ENCODE measurements around the gene ING5.

GRCh38 chr2:241772063-241772499 is 70.2 kb downstream of the ING5 start:
- TF ChIP-seq OSR1 (CRISPR knock-in tag; IDR thresholded peaks at IDR 0.05): no peak
- TF ChIP-seq ZFP3 (CRISPR knock-in tag; IDR thresholded peaks at IDR 0.05): no peak
- no peak for TF ChIP-seq ZNF70 (CRISPR knock-in tag; IDR thresholded peaks at IDR 0.05)
- TF ChIP-seq PATZ1 (CRISPR knock-in tag; IDR thresholded peaks at IDR 0.05; ENCODE audit: borderline replicate concordance): no peak
- no peak for TF ChIP-seq CSRNP3 (CRISPR knock-in tag; IDR thresholded peaks at IDR 0.05)
- TF ChIP-seq ZFP30 (CRISPR knock-in tag; IDR thresholded peaks at IDR 0.05): no peak
- TF ChIP-seq ESRRG (CRISPR knock-in tag; IDR thresholded peaks at IDR 0.05): no peak
- TF ChIP-seq CREB5 (CRISPR knock-in tag; IDR thresholded peaks at IDR 0.05; ENCODE audit: low read depth): no peak
- no peak for TF ChIP-seq TSHZ2 (CRISPR knock-in tag; IDR thresholded peaks at IDR 0.05)
- TF ChIP-seq SNAI2 (CRISPR knock-in tag; IDR thresholded peaks at IDR 0.05): no peak

Measured in SK-N-SH treated with all-trans-retinoic acid at 6 μM for 48 hours (cell line).